GM12801 (cell line): ENCODE data around the gene SETDB1.

Source experiments
- CTCF ChIP-seq: IDR thresholded peaks from one replicate; pipeline ENCODE4 v1.5.1; 2011; ENCODE audit warnings: control low read depth; ENCODE audit not compliant: insufficient read length; ENCODE audit errors: extremely low read depth

Gene SETDB1

DNA sequence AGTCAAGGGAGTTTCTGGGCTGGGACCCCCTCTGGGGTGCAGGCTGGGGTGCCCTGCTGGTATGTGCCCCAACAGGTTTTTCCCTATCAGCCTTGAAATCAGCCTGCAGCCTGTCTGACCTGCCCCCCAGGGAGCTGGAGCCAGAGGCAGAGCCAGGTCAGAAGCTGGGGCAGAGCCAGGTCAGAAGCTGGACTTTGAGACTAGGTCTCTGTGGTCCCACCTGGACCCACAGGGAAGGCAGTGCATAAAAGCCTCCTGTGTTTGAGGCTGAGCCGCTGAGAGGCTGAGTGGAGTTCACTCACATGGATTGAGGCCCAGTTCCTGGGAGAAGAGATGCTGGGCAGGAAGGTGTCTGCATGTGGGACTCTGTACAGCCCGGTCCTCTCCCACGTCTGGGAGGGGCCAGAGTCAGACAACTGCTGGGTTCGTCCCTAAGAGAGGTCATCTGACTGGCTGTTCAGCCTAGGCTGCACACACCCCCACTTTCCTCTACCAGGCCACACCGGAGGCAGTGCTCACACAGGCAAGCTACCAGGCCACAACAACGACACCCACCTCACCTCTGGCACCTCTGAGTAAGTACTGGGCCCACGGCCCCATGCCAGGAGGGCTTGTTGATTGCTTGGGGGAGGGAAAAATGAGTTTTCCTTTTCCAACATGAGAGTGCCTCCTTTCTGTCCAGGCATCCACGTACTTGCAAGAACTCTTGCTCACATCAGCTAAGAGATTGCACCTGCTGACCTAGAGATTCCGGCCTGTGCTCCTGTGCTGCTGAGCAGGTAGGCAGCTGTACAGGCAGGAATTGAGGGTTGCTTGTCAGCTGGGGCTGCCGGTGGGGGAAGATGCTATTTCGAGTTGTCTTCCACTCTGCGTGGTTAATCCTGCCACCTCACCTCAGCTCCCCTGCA lies 55.9 kb downstream of the SETDB1 start, which contains the start of gene ANXA9:
TSS of gene ANXA9 (plus strand) at position 488 of the 908 bp plus-strand sequence. CDS start 814 bp downstream, outside the sequence.
- no peak for TF ChIP-seq CTCF

- no peak for TF ChIP-seq CTCF
These were observed 59.1 kb downstream of the SETDB1 start for GRCh38 chr1:150985179-150985825.

DNA sequence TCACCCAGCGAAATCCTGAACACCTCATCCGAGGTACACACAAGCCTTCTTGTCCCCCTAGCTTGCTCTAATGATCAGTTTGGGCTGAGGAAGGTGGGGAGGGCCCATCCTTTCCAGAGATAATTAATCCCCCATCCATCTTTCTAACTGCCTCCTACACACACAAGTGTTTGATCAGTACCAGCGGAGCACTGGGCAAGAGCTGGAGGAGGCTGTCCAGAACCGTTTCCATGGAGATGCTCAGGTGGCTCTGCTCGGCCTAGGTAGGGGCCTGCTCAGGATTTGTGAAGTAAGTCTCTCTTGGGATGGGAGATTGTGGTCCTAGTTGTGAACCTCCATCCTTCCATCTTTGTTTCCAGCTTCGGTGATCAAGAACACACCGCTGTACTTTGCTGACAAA lies 61.8 kb downstream of the SETDB1 start:
- no peak for TF ChIP-seq CTCF

- no peak for TF ChIP-seq CTCF
These were observed 66.5 kb downstream of the SETDB1 start for GRCh38 chr1:150992626-150993025.

DNA sequence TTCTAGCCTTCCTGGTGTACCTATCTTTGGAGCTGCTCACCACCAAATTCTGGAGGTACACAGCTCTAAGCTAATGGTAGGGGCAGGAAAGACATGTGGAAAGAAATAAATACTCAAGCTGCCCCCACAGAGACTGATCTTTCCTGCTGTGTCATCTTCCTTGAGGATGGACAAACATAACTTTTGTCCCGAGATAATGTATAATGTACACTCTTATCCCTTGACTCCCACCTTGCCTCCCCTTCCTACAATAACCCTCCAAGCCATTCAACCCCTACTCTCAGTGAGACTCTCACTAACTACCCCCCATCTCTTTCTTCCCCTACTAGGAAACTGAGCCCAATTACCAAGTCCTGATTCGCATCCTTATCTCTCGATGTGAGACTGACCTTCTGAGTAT lies 68.1 kb downstream of the SETDB1 start:
- no peak for TF ChIP-seq CTCF

DNA sequence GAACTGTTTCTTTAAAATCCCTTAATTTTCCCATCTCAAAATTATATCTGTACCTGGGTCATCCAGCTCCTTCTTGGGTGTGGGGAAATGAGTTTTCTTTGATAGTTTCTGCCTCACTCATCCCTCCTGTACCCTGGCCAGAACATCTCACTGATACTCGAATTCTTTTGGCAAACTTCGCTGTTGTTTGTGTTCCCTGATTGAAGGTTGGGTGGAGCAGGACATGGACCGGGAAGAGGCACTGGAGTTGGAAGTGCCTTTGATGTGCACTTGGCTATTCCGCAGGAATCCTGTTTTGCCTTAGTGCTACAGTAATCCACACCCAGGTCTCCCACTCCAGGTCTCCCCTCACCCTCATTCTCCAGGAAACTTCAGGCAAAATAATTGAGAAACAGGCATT lies 69.3 kb downstream of the SETDB1 start:
- no peak for TF ChIP-seq CTCF

- TF ChIP-seq CTCF = no peak
These were observed 69.7 kb downstream of the SETDB1 start for GRCh38 chr1:150995896-150996295.
